GM23338 (cell line): Measurements from ENCODE around the gene PPP2R2D. TPM values are rescaled to one million over a fixed set of nuclear protein-coding genes. Genes with fewer than 3 reads are reported as not detected.

Source experiments
- ATAC-seq: fragments of 200-7000 bp; cut with Tn5 transposase; 3 replicates; pipeline ENCODE4 v1.9.1; 2020
- DNase-seq: peaks from one replicate; pipeline ENCODE4 v3.0.0-alpha.2; 2015; ENCODE audit warnings: low spot score
- H2AFZ ChIP-seq: fragments of 200-600 bp; sonication (generic); 2 replicates; pipeline ENCODE4 v1.8.0; 2016; ENCODE audit warnings: antibody characterized with exemption, mild to moderate bottlenecking, moderate library complexity
- H3F3A ChIP-seq: fragments of 200-600 bp; sonication (generic); replicated peaks from 2 replicates; pipeline ENCODE4 v1.8.0; 2017; ENCODE audit warnings: antibody characterized with exemption, mixed run types, low read depth
- H3K27ac ChIP-seq: fragments of 200-600 bp; sonication (generic); 2 replicates; pipeline ENCODE4 v1.6.1; 2016; ENCODE audit warnings: low read depth
- H3K27me3 ChIP-seq: fragments of 200-600 bp; sonication (generic); 2 replicates; pipeline ENCODE4 v1.8.0; 2016; ENCODE audit warnings: mild to moderate bottlenecking, mixed run types, moderate library complexity; ENCODE audit not compliant: insufficient read depth
- H3K36me3 ChIP-seq: fragments of 200-600 bp; sonication (generic); 2 replicates; pipeline ENCODE4 v1.8.0; 2016; ENCODE audit warnings: mild to moderate bottlenecking; ENCODE audit not compliant: insufficient read depth
- H3K4me1 ChIP-seq: fragments of 200-600 bp; sonication (generic); 2 replicates; pipeline ENCODE4 v1.8.0; 2016; ENCODE audit warnings: mild to moderate bottlenecking, moderate library complexity; ENCODE audit not compliant: insufficient read depth
- H3K4me2 ChIP-seq: fragments of 200-600 bp; sonication (generic); 2 replicates; pipeline ENCODE4 v1.7.1; 2017; ENCODE audit warnings: mixed run types
- H3K4me3 ChIP-seq: fragments of 200-600 bp; sonication (generic); 2 replicates; pipeline ENCODE4 v1.6.1; 2016; ENCODE audit warnings: mixed run types
- H3K79me2 ChIP-seq: fragments of 200-600 bp; sonication (generic); replicated peaks from 2 replicates; pipeline ENCODE4 v1.8.0; 2017; ENCODE audit warnings: mild to moderate bottlenecking; ENCODE audit not compliant: insufficient read depth
- H3K9me2 ChIP-seq: fragments of 200-600 bp; sonication (generic); 2 replicates; pipeline ENCODE4 v1.8.0; 2017; ENCODE audit not compliant: insufficient read depth
- H4K20me1 ChIP-seq: fragments of 200-600 bp; sonication (generic); replicated peaks from 2 replicates; pipeline ENCODE4 v1.8.0; 2017; ENCODE audit warnings: mild to moderate bottlenecking; ENCODE audit not compliant: insufficient read depth
- H3K27ac Mint-ChIP-seq: 2 replicates; pipeline ENCODE4 v1.8.0; 2020; ENCODE audit warnings: inconsistent platforms, mild to moderate bottlenecking, moderate library complexity, mixed read lengths
- H3K27me3 Mint-ChIP-seq: 3 replicates; pipeline ENCODE4 v1.8.0; 2022; ENCODE audit warnings: low read depth, mild to moderate bottlenecking, moderate library complexity, mixed read lengths, inconsistent platforms; ENCODE audit not compliant: insufficient read depth, poor library complexity
- H3K36me3 Mint-ChIP-seq: 3 replicates; pipeline ENCODE4 v1.8.0; 2021; ENCODE audit warnings: low read depth, mild to moderate bottlenecking, inconsistent platforms, moderate library complexity, mixed read lengths
- H3K4me1 Mint-ChIP-seq: 3 replicates; pipeline ENCODE4 v1.8.0; 2020; ENCODE audit warnings: mild to moderate bottlenecking, inconsistent platforms, mixed read lengths
- H3K4me3 Mint-ChIP-seq: 3 replicates; pipeline ENCODE4 v1.8.0; 2021; ENCODE audit warnings: moderate library complexity, mild to moderate bottlenecking, inconsistent platforms, mixed read lengths
- H3K9me3 Mint-ChIP-seq: 3 replicates; pipeline ENCODE4 v1.8.0; 2020; ENCODE audit warnings: moderate library complexity, mild to moderate bottlenecking, inconsistent platforms, mixed read lengths
- CREB1 ChIP-seq: fragments of 250-450 bp; sonication (Bioruptor Pico); IDR thresholded peaks from 2 replicates; pipeline ENCODE4 v1.5.0; 2020; ENCODE audit warnings: low read depth, mild to moderate bottlenecking, moderate library complexity
- CTCF ChIP-seq, 2 experiments: fragments of 200-600 bp in 1 of 2; sonication (generic) in 1 of 2; conservative IDR thresholded peaks; 2 replicates each; pipeline versions ENCODE4 v1.5.1 to v1.6.1; 2016 to 2017; ENCODE audit warnings: antibody characterized with exemption in 2 of 2, low read depth in 2 of 2, mild to moderate bottlenecking in 2 of 2, moderate library complexity in 1 of 2
- ETS1 ChIP-seq: IDR thresholded peaks from 2 replicates; pipeline ENCODE4 v1.6.1; 2016; ENCODE audit warnings: antibody characterized with exemption
- NANOG ChIP-seq: IDR thresholded peaks from 2 replicates; pipeline ENCODE4 v1.6.1; 2016; ENCODE audit warnings: antibody characterized with exemption, borderline replicate concordance
- STAT1 ChIP-seq: IDR thresholded peaks from one replicate; pipeline ENCODE4 v1.6.1; 2016; ENCODE audit warnings: antibody characterized with exemption; ENCODE audit not compliant: unreplicated experiment
- ZNF331 ChIP-seq: fragments of 250-450 bp; sonication (Bioruptor Pico); IDR thresholded peaks from 2 replicates; pipeline ENCODE4 v1.5.0; 2020; ENCODE audit warnings: low read depth, mild to moderate bottlenecking, moderate library complexity
- ZNF462 ChIP-seq: fragments of 250-450 bp; sonication (Bioruptor Pico); IDR thresholded peaks from 2 replicates; pipeline ENCODE4 v1.5.0; 2020; ENCODE audit warnings: mild to moderate bottlenecking, moderate library complexity
- polyA plus RNA-seq: library from polyadenylated mRNA; unstranded; fragments of >200 nt; fragmentation: Nextera tagmentation; extraction: Ambion mirVana; gene quantifications from 2 replicates; pipeline ENCODE4 v1.2.1, GENCODE V29; 2016
- total RNA-seq: library from RNA; depleted of rRNA; stranded (reverse); fragments of >200 nt; shearing (Covaris generic); gene quantifications from 2 replicates; pipeline ENCODE4 v1.2.3, GENCODE V29; 2014
- TF ChIP-seq, protein P1 (sequence below): IDR thresholded peaks from one replicate; pipeline ENCODE4 v1.6.1; 2018; ENCODE audit warnings: antibody characterized with exemption; ENCODE audit not compliant: unreplicated experiment

Gene PPP2R2D
- total and polyA plus RNA-seq, 2 experiments from 2014 or later, result 28.8 to 33.7 TPM

DNA sequence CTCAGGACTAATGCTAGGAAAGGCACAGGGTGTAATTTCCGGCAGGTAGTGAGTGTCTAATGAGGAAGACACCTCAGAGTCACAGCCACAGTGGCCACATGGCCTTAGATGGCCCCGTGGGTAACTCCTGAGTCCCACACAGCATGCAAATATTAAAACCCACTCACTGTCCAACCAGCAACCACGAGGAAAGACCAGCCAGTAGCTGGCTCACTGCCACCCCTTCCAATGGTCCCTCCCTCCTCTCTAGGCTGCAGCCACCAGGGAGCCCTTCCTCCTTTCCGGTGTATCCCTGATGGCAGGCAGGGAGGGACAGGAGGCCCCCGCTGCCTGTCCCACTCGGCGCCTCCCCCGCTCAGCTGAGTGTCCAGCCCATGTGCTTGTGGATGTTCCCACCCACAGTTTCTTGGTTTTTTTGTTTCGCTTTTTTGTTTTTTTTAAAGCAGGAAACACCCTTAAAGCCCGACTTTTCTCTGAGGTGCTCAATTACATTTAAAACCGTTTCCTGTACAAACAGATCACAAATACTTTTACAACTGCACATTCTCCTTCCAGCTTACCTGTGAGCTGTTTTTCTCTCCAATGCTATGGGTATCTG is 71.8 kb downstream of the PPP2R2D start (continued):
- TF ChIP-seq, protein P1, sequence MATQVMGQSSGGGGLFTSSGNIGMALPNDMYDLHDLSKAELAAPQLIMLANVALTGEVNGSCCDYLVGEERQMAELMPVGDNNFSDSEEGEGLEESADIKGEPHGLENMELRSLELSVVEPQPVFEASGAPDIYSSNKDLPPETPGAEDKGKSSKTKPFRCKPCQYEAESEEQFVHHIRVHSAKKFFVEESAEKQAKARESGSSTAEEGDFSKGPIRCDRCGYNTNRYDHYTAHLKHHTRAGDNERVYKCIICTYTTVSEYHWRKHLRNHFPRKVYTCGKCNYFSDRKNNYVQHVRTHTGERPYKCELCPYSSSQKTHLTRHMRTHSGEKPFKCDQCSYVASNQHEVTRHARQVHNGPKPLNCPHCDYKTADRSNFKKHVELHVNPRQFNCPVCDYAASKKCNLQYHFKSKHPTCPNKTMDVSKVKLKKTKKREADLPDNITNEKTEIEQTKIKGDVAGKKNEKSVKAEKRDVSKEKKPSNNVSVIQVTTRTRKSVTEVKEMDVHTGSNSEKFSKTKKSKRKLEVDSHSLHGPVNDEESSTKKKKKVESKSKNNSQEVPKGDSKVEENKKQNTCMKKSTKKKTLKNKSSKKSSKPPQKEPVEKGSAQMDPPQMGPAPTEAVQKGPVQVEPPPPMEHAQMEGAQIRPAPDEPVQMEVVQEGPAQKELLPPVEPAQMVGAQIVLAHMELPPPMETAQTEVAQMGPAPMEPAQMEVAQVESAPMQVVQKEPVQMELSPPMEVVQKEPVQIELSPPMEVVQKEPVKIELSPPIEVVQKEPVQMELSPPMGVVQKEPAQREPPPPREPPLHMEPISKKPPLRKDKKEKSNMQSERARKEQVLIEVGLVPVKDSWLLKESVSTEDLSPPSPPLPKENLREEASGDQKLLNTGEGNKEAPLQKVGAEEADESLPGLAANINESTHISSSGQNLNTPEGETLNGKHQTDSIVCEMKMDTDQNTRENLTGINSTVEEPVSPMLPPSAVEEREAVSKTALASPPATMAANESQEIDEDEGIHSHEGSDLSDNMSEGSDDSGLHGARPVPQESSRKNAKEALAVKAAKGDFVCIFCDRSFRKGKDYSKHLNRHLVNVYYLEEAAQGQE, result no peak
- TF ChIP-seq CTCF (conservative IDR thresholded peaks at IDR 0.05; ENCODE audit: low read depth in 2 of 2) (no peak), NANOG (no peak), STAT1 (no peak)

DNA sequence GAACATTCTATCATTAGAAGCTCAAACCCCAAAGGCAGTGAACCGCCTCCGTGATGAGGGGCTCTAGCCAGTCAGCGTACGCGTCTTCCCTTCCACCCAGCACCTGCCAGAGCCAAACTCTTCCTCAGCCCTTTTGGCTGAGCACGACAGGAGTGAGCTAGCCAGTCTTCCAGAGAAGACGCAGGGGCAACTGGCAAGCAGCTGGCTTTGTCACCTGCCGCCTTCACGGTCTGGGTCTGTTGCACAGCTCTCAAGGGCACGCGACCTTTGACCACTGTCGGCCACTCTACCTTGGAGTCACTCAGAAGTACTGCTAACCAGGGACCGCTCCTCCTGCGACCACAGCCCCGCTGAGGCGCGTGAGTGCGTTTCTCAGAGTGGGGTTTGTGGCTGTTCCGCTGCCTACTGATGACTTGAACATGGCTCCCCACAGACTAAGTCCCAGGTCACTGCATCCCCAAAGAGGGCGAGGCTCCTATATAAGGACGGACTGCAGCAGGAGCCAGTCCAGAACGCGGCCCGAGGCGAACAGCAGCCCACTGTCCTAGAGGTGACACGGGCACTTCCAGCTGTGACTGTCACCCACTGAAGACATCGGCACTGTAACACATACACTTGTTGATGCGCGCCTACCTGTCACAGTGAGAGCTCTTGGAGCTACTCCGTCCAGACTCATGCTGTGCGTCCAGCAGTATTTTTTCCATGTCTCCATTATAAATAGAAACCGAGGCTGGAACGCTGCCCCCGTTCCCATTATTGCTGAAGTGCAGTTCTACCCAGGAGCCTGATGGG is 72.5 kb downstream of the PPP2R2D start:
- H3K27me3 Mint-ChIP-seq, result peaks cover 7% of the 10 kb centered on the region
- H3K4me3 Mint-ChIP-seq, result no peak overlapping the region
- no peaks in the 10 kb centered on the region; the same call in 1 of the 2 replicates for H3F3A ChIP-seq
- peaks cover 17% of the 10 kb centered on the region for H4K20me1 ChIP-seq
- H3K4me1 Mint-ChIP-seq, result peaks cover 15% of the 10 kb centered on the region
- H3K36me3 ChIP-seq, result 0 out of 2 replicates have a peak, but pooled peaks cover 2% of the 10 kb centered on the region
- H3K27ac Mint-ChIP-seq, result no peak overlapping the region
- H3K9me3 Mint-ChIP-seq, result no peaks in the 10 kb centered on the region; the same call in 2 of the 3 replicates
- no peak overlapping the region for H2AFZ ChIP-seq
- DNase-seq (no peak), ATAC-seq (no peak)
- H3K27ac ChIP-seq, result no peak overlapping the region
- H3K79me2 ChIP-seq, result peaks cover 39% of the 10 kb centered on the region
- peaks cover 42% of the 10 kb centered on the region for H3K36me3 Mint-ChIP-seq
- no peak overlapping the region for H3K4me3 ChIP-seq
- peaks cover 10% of the 10 kb centered on the region for H3K4me1 ChIP-seq
- H3K4me2 ChIP-seq, result no peak overlapping the region
- no peaks in the 10 kb centered on the region for H3K27me3 ChIP-seq
- no peaks in the 10 kb centered on the region for H3K9me2 ChIP-seq
- TF ChIP-seq ZNF462 (CRISPR knock-in tag) (no peak), ZNF331 (no peak), CREB1 (CRISPR knock-in tag) (no peak), ETS1 (no peak)
